Mammary epithelial cell (primary cell): ENCODE results near the gene SEC14L5.

ENCODE experiments used
- EZH2 ChIP-seq: IDR thresholded peaks from 2 replicates; pipeline ENCODE4 v1.6.1; 2012; ENCODE audit warnings: low read length, inconsistent platforms, borderline replicate concordance
- TF ChIP-seq, protein P1 (sequence below), 2 donors: IDR thresholded peaks in 1 of 2; conservative IDR thresholded peaks in 1 of 2; 2 replicates each; pipeline ENCODE4 v1.5.1; 2011 to 2012; ENCODE audit warnings: inconsistent platforms in 2 of 2, low read length in 2 of 2, mild to moderate bottlenecking in 2 of 2, control low read depth in 1 of 2, low read depth in 1 of 2; ENCODE audit not compliant: insufficient read depth in 1 of 2; ENCODE audit errors: extremely low read depth in 1 of 2

DNA sequence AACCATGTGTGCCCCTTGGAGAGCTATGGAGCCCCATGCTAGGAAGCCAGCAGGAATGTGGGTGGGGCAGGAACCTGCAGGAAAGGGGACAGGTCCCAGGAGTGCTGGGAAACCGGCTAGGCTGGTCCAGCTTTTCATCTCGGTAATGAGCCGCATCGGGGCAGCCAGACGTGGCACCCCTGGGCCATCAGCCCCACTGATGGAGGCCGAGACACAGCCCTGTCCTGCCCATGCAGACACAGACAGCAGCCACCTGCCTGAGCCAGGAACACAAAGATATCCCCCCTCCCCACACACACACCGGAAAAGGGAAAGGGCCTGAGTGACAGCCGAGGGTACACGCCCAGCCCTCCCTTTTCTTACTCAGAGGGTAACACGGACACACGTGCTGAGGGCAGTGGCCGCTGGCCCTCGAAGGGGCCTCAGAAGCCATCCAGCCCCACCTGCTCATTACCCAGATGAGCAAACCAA, 39.3 kb upstream of the SEC14L5 start:
- TF ChIP-seq, protein P1, sequence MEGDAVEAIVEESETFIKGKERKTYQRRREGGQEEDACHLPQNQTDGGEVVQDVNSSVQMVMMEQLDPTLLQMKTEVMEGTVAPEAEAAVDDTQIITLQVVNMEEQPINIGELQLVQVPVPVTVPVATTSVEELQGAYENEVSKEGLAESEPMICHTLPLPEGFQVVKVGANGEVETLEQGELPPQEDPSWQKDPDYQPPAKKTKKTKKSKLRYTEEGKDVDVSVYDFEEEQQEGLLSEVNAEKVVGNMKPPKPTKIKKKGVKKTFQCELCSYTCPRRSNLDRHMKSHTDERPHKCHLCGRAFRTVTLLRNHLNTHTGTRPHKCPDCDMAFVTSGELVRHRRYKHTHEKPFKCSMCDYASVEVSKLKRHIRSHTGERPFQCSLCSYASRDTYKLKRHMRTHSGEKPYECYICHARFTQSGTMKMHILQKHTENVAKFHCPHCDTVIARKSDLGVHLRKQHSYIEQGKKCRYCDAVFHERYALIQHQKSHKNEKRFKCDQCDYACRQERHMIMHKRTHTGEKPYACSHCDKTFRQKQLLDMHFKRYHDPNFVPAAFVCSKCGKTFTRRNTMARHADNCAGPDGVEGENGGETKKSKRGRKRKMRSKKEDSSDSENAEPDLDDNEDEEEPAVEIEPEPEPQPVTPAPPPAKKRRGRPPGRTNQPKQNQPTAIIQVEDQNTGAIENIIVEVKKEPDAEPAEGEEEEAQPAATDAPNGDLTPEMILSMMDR (conservative IDR thresholded peaks at IDR 0.05 in 1 of 2, IDR thresholded peaks at IDR 0.05 in 1 of 2; ENCODE audit: extremely low read depth in 1 of 2, insufficient read depth in 1 of 2, low read depth in 1 of 2, low read length in 2 of 2): no peak
- no peak for TF ChIP-seq EZH2
